T-helper 1 cell treated with Interleukin-12 subunit alpha and Interleukin-12 subunit beta and Interleukin-4 antibody, amounts not matched to agents 30 ng/mL and 1 ng/mL, for 36 hours (primary cell): ENCODE results near the gene KCNQ1. TPM values are rescaled to one million over a fixed set of nuclear protein-coding genes. Genes with fewer than 3 reads are reported as not detected.

Experiments
- intact Hi-C: fragments of 100-400 bp; cut with micrococcal nuclease; formaldehyde crosslinking; loops from one replicate; pipeline ENCODE4 v1.15.1; 2024
- total RNA-seq: library from RNA; stranded (reverse); gene quantifications from 2 replicates; pipeline ENCODE4 v1.2.3, GENCODE V29; 2022

KCNQ1 gene
- total RNA-seq, 1 donor from 2014 or later = 16.9 TPM

- intact Hi-C loops = no loop called here
These were observed 306.1 kb downstream of the KCNQ1 start for GRCh38 chr11:2750682-2751522.

GRCh38 chr11:2751523-2752203 lies 306.9 kb downstream of the KCNQ1 start:
- intact Hi-C loops = no loop called here

- intact Hi-C loops = no loop called here
These were observed 307.5 kb downstream of the KCNQ1 start for GRCh38 chr11:2752204-2752770.

GRCh38 chr11:2752923-2753322 lies 308.1 kb downstream of the KCNQ1 start:
- intact Hi-C loops = no loop called here

- intact Hi-C loops = no loop called here
These were observed 309.2 kb downstream of the KCNQ1 start for GRCh38 chr11:2754008-2754407.

- intact Hi-C loops = no loop called here
These were observed 310.3 kb downstream of the KCNQ1 start for GRCh38 chr11:2755071-2755470.

GRCh38 chr11:2758751-2759150 lies 313.9 kb downstream of the KCNQ1 start:
- intact Hi-C loops = no loop called here

GRCh38 chr11:2759228-2760195 lies 314.7 kb downstream of the KCNQ1 start:
- intact Hi-C loops = loop anchor here (10.0 kb wide), 1 partner anchor 215 kb away; no protein-coding TSS in a partner anchor

- intact Hi-C loops = loop anchor here (10.0 kb wide), 1 partner anchor 216 kb away; no protein-coding TSS in a partner anchor
These were observed 315.5 kb downstream of the KCNQ1 start for GRCh38 chr11:2760196-2760871.

GRCh38 chr11:2761131-2762030 lies 316.6 kb downstream of the KCNQ1 start:
- intact Hi-C loops = loop anchor here (10.0 kb wide), 1 partner anchor 217 kb away; no protein-coding TSS in a partner anchor

- intact Hi-C loops = loop anchor here (10.0 kb wide), 1 partner anchor 217 kb away; no protein-coding TSS in a partner anchor
These were observed 317.2 kb downstream of the KCNQ1 start for GRCh38 chr11:2762031-2762380.

GRCh38 chr11:2762451-2762850 lies 317.6 kb downstream of the KCNQ1 start:
- intact Hi-C loops = loop anchor here (10.0 kb wide), 1 partner anchor 218 kb away; no protein-coding TSS in a partner anchor

- intact Hi-C loops = loop anchor here (10.0 kb wide), 1 partner anchor 219 kb away; no protein-coding TSS in a partner anchor
These were observed 319.2 kb downstream of the KCNQ1 start for GRCh38 chr11:2763984-2764383.

GRCh38 chr11:2765491-2765890 lies 320.7 kb downstream of the KCNQ1 start:
- intact Hi-C loops = loop anchor here (10.0 kb wide), 1 partner anchor 221 kb away; no protein-coding TSS in a partner anchor

- intact Hi-C loops = loop anchor here (10.0 kb wide), 1 partner anchor 221 kb away; no protein-coding TSS in a partner anchor
These were observed 321.4 kb downstream of the KCNQ1 start for GRCh38 chr11:2766166-2766565.

GRCh38 chr11:2767071-2767470 lies 322.3 kb downstream of the KCNQ1 start:
- intact Hi-C loops = loop anchor here (10.0 kb wide), 1 partner anchor 222 kb away; no protein-coding TSS in a partner anchor

- intact Hi-C loops = loop anchor here (10.0 kb wide), 1 partner anchor 223 kb away; no protein-coding TSS in a partner anchor
These were observed 323.0 kb downstream of the KCNQ1 start for GRCh38 chr11:2767801-2768200.
